HG03139 (cell line): Measurements from ENCODE around the gene HCRTR1.

Source experiments
- ATAC-seq: cut with Tn5 transposase; IDR thresholded peaks from one replicate; pipeline ENCODE4 v1.9.1; 2021; ENCODE audit not compliant: unreplicated experiment

The HCRTR1 gene

DNA sequence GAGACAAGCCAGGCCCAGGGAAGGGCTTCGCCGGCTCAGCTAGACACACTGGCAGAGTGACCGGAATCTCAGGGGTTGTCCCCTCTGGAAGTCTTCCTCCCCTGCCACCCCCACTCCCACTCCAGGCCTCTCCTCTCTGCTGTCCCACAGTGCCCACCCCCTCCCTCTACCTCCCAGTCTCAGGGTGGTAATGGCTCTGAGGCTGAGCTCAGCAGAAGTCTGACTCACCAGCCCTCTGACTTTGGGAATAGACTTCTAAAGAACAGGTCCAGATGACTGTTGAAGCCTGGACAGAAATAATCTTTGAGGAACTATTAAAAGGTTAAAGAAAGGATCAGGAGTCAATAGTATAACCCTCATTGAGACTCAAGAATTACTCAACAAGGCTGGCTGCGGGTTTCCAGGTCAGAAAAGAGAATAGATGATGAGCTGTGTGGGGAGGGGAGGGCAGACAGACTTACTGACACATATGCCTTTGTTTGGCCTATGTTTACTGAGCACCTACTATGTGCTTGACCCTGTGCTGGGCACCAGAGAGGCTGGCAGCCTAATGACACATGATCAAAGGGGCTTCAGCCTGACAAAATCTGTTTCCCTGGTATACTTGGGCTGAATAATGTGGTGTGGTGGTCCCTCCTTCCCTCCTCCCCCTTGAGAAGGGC lies 8.2 kb downstream of the HCRTR1 start:
- ATAC-seq = no peak

DNA sequence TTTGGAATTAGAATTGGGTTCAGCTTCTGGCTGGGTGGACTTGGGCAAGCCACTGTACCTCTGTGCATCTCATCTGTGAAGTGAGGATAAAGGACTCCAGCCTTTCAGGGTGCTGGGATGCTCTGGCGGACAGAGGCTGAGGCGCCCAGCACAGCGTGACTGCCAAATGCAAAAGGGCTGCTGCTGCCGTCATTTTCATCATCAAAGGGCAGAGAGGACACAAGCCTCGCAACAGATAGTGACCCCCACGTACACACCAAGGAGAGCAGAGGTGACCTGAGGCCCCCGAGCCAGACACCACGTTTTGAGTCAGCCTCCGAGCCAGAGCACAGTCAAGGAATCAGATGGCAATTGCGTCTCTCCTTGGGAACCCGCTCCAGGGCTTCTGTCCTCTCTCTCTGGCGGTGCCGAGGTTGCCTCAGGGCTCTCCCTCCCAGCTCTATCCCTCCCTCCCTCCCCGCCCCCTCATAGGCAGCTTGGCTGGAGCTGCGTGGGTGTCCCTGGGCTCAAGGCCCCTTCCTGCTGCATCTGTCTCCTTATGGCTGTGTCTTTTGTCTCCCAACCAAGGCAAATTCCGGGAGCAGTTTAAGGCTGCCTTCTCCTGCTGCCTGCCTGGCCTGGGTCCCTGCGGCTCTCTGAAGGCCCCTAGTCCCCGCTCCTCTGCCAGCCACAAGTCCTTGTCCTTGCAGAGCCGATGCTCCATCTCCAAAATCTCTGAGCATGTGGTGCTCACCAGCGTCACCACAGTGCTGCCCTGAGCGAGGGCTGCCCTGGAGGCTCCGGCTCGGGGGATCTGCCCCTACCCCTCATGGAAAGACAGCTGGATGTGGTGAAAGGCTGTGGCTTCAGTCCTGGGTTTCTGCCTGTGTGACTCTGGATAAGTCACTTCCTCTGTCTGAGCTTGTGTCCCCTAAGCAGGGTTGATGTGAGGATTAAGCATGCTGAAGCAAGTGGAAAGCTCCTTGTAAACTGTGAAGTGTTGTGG lies 9.0 kb downstream of the HCRTR1 start:
- no peak for ATAC-seq

DNA sequence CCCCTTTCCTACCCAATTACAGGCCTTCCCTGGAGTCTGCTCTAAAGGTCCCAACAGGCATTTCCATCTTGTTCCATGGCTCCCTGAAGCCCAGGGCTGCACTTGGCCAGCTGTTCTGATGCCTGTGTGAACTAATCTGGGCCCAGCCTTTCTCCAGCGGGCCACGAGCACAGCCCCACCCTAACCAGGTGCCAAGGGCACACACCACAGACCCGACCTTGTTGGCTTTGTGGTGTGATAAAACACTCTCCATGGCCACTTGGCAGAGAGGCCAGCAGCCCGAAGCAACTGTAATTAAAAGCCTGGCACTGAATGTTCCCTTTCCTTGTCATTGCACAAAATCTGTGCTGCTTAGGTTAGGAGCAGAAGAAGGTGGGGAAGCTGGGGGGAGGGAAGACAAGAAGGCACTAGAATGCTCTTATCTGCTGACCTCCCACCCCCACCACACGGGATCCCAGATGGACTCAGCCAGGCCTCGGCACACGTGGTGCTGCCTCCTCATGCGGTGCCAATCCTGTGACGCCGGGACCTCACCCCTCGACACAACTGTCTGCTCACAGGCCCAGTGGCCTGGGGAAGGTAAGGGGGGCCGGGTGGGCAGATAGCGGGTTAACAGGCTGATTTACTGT lies 9.9 kb downstream of the HCRTR1 start:
- no peak for ATAC-seq

DNA sequence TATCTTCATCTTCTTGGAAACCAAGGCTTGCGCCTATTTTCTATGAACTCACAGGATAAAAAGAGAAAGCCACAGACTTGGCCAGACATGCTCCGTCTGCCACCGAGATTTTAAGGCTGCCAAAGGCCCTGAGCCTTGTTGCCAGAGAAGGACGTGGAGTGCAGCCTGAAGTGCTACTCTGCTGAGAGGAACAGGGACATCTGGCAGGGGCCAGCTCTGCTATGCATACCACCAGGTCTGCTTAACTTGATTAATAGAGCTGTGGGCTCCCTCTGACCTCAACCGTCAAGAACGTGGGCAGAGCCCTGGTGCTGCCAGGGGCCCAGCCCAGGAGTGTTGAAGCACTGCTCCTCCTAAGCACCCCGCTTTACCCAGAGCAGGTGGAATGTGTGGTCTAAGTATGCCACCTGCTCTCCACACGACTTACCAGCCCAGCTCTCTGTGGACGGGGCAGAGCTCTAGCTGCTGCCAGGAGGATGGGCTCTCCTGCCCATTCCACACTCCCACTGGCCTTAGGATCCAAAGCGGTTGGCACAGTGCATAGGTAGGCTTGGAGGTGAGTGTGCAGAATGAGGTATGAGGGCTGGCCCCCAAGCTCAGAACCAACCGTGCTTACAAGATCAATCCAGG lies 10.6 kb downstream of the HCRTR1 start:
- no peak for ATAC-seq

DNA sequence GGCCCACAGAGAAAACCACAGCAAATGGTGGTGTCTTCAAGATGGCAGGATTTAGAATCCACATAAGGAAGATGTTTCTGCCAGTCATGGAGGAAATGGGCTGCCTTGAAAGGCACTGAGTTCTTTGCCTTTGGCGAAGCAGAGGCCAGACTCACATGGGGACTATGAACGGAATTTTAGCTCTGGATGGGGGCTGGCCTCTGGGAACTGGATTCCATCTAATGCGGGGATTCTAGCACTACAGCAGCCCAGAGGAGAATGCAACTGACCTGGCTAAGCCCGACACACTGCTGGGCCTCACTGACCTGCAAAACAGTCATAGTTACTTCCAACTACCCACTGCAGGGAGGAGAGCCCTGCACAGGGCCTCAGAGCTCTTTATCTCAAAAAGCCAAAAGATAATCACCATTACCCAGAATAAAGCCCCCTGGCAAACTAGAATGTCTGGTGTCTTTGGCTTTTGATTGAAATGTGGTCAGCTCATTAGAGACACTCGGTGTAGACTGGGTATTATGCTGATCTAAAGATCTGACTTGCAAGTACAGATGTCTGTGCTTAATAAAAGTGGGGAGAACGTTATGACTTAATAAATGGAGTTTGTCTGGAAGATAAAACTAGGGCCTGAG lies 11.6 kb downstream of the HCRTR1 start:
- no peak for ATAC-seq

DNA sequence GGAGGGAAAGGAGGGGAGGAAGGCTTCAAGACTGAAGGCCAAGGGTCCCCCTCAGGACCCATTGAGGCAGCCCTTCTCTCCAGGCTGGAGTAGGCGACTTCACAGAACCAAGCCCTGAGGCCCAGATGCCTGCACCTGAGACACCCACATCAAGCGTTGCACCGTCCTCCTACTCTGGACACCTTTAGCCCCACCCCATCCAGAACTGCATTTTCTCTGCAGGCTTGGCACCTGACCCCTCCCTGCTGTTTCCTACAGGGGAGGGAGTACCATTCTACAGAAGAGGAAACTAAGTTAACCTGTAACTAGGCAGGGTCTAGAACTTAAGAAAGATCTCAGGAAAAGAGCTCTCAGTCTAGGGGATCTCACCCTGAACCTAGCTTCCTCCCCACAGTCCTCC lies 15.2 kb downstream of the HCRTR1 start:
- ATAC-seq = no peak

DNA sequence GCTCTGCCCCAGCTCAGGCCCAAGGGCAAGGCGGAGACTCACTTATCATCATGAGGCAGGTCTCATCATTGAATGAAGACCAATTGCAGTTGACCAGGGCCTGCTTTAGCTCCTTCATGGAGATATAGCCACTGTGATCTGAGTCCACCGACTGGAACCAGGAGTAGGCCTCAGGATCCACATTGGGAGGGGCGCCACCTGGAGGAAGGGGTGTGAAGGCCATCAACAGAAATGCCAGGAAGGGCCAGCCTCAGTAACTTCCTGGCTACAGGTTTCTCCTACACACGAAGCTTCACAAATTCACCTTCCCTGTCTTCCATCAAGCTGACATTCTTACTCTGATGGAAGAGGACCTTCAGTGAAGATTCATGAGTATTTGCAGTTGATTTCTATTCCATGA lies 15.6 kb downstream of the HCRTR1 start:
- ATAC-seq = no peak

DNA sequence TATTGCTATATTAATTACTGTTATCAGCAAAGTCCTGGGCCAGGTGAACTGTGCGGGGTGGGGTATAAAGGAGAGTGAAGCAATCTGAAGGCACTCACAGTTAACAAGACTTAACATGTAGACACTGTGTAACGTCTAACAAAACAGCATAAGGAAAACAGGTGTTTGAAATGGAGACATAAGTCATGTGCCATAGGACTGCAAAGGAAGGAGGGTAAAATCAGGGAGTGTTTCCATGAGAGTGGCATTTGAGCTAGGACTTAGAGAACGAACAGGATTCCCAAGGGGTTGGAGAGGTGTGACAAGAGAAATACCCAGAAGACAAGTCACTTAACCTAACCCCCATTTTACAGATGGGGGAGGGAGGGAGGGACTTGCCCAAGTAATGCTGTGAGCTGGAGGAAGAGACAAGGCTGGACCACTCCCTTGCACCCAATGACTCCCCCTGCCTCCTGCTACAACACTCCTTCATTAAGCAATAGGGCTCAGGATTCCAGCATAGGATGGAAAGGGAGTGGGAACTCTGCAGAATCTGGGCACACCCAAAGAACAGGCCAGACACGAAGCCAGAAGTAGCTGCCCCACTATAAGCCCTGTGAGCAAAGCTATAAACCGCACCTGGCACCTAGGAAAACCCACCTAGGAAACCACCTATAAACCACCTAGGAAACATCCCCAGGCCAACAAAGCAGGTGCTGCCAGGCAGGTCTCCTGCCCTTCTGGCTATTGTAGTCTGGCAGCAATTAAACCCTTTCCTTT lies 20.6 kb downstream of the HCRTR1 start:
- no peak for ATAC-seq

GRCh38 chr1:31639543-31639942 lies 22.1 kb downstream of the HCRTR1 start:
- ATAC-seq = no peak

- ATAC-seq = no peak
Observed at GRCh38 chr1:31640179-31640578, 22.7 kb downstream of the HCRTR1 start.

DNA sequence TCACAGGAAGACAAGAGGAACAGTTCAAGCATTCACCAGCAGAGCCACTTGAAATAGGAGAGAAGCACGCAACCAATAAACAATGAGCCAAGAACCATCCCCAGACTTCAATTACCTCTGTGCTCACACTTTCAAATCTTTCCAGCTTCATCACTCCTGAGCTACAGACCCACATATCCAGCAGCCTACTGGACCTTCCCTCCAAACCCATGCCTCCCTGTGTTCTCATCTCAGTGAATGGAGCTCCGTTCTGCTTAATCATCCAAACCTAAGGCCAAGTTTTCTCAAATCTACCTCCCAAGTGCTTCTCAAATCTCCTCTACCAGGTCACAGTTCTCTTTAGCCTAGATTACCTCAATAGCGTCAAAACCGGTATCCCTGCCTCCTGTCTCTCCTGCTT lies 23.5 kb downstream of the HCRTR1 start:
- ATAC-seq = no peak

GRCh38 chr1:31642366-31642765 lies 24.9 kb downstream of the HCRTR1 start:
- ATAC-seq = no peak

- ATAC-seq = no peak
Observed at GRCh38 chr1:31642897-31643296, 25.4 kb downstream of the HCRTR1 start.

GRCh38 chr1:31643976-31644559 lies 26.6 kb downstream of the HCRTR1 start:
- no peak for ATAC-seq

- ATAC-seq = peak; percentile 93
Observed at GRCh38 chr1:31644560-31645273, 27.2 kb downstream of the HCRTR1 start, which contains the start of gene PEF1. PEF1 (minus strand) TSS chr1:31644876; CDS start chr1:31644864, 12 bp downstream.

GRCh38 chr1:31645274-31645568 lies 27.7 kb downstream of the HCRTR1 start:
- no peak for ATAC-seq

GRCh38 chr1:31646259-31646960 lies 28.9 kb downstream of the HCRTR1 start:
- ATAC-seq = no peak

- ATAC-seq = no peak
Observed at GRCh38 chr1:31647106-31647505, 29.6 kb downstream of the HCRTR1 start.

DNA sequence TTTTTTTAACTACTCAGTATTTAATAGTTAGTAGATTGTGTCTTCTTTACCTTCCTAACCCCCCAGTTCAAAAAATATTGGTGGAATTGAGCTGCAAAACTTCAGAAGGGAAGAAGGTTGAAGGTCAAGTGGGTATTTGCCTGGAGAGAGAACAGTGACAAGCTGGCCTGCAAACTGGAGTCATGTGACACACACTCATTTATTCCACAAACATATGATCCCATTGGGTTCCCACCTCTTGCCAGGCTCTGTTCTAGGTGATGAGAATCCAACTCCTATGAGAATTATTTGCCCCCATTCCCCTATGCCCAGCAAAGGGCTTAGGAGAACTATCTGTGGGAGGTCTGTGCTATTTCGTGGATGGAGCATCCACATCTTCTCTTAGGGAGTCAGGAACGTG lies 30.7 kb downstream of the HCRTR1 start:
- ATAC-seq = no peak
